HepG2 (cell line): ENCODE data around the gene NFE2L2. TPM values are rescaled to one million over a fixed set of nuclear protein-coding genes. Genes with fewer than 3 reads are reported as not detected.

Experiments
- CEBPZ ChIP-seq: IDR thresholded peaks from 2 replicates; pipeline ENCODE4 v1.6.1; 2012; ENCODE audit warnings: low read length, improper control_type of control experiment
- CSRNP2 ChIP-seq: sonication (generic); formaldehyde crosslinking; conservative IDR thresholded peaks from 2 replicates; pipeline ENCODE4 v1.8.0; 2022; ENCODE audit warnings: low read depth, missing genetic modification reagents
- FOXO4 ChIP-seq: sonication (generic); formaldehyde crosslinking; conservative IDR thresholded peaks from 2 replicates; pipeline ENCODE4 v1.8.1; 2023; ENCODE audit warnings: missing genetic modification reagents
- IRF2 ChIP-seq: IDR thresholded peaks from 2 replicates; pipeline ENCODE4 v1.6.1; 2018; ENCODE audit warnings: missing genetic modification reagents, missing compliant biosample characterization
- KAT8 ChIP-seq: IDR thresholded peaks from 2 replicates; pipeline ENCODE4 v1.6.1; 2016; ENCODE audit warnings: missing genetic modification reagents, missing compliant biosample characterization
- MBNL3 ChIP-seq: fragments of 250-450 bp; sonication (Bioruptor Pico); conservative IDR thresholded peaks from 2 replicates; pipeline ENCODE4 v1.8.0; 2022; ENCODE audit warnings: mild to moderate bottlenecking, inconsistent platforms
- NFYB ChIP-seq: sonication (generic); formaldehyde crosslinking; IDR thresholded peaks from 2 replicates; pipeline ENCODE4 v1.4.0; 2020; ENCODE audit warnings: missing genetic modification reagents
- PCBP2 ChIP-seq: fragments of 200-400 bp; formaldehyde crosslinking; optimal IDR thresholded peaks from 2 replicates; pipeline ENCODE3; 2018; ENCODE audit warnings: low read length, low read depth; ENCODE audit not compliant: poor library complexity, severe bottlenecking
- PRMT3 ChIP-seq: sonication (generic); formaldehyde crosslinking; IDR thresholded peaks from 2 replicates; pipeline ENCODE4 v1.8.1; 2022; ENCODE audit warnings: low read depth, mild to moderate bottlenecking, moderate library complexity, missing genetic modification reagents, borderline replicate concordance
- RFX1 ChIP-seq: fragments of 450-650 bp; IDR thresholded peaks from 2 replicates; pipeline ENCODE4 v1.6.1; 2017
- SP2 ChIP-seq: sonication (generic); formaldehyde crosslinking; IDR thresholded peaks from 2 replicates; pipeline ENCODE4 v1.5.1; 2020; ENCODE audit warnings: mild to moderate bottlenecking, missing genetic modification reagents
- SPEN ChIP-seq: sonication (generic); formaldehyde crosslinking; IDR thresholded peaks from 2 replicates; pipeline ENCODE4 v1.5.1; 2020; ENCODE audit warnings: low read depth, mild to moderate bottlenecking, missing genetic modification reagents
- SRSF9 ChIP-seq: fragments of 200-400 bp; formaldehyde crosslinking; IDR thresholded peaks from 2 replicates; pipeline ENCODE4 v1.6.1; 2018; ENCODE audit warnings: borderline replicate concordance, mild to moderate bottlenecking, low read depth, low read length; ENCODE audit not compliant: insufficient read depth, poor library complexity, severe bottlenecking
- THAP8 ChIP-seq: sonication (generic); formaldehyde crosslinking; IDR thresholded peaks from 2 replicates; pipeline ENCODE4 v1.5.1; 2020; ENCODE audit warnings: missing genetic modification reagents, mild to moderate bottlenecking, borderline replicate concordance
- WIZ ChIP-seq: sonication (generic); formaldehyde crosslinking; IDR thresholded peaks from 2 replicates; pipeline ENCODE4 v1.5.1; 2020; ENCODE audit warnings: mild to moderate bottlenecking, missing genetic modification reagents
- ZFY ChIP-seq: sonication (generic); formaldehyde crosslinking; IDR thresholded peaks from 2 replicates; pipeline ENCODE4 v1.4.0; 2020; ENCODE audit warnings: missing genetic modification reagents
- ZNF24 ChIP-seq: fragments of 450-650 bp; IDR thresholded peaks from 2 replicates; pipeline ENCODE4 v1.6.1; 2017; ENCODE audit warnings: antibody characterized with exemption, mild to moderate bottlenecking
- ZNF710 ChIP-seq: sonication (generic); formaldehyde crosslinking; IDR thresholded peaks from 2 replicates; pipeline ENCODE4 v1.5.0; 2020; ENCODE audit warnings: mild to moderate bottlenecking, missing genetic modification reagents, borderline replicate concordance
- ZNF891 ChIP-seq: sonication (generic); formaldehyde crosslinking; IDR thresholded peaks from 2 replicates; pipeline ENCODE4 v1.5.0; 2020; ENCODE audit warnings: mild to moderate bottlenecking, missing genetic modification reagents
- polyA plus RNA-seq, 8 experiments: library from polyadenylated mRNA; depleted of rRNA in 3 of 8; stranded (reverse) in 7 of 8; unstranded in 1 of 8; fragments of >200 nt; fragmentation: Illumina TruSeq in 4 of 8; extraction: Trizol in 4 of 8; gene quantifications; 2 replicates each; pipeline versions ENCODE4 v1.2.1 to v1.2.3, GENCODE V29; 2011 to 2016; ENCODE audit warnings: low read depth in 4 of 8, missing spikeins in 1 of 8, mixed read lengths in 1 of 8; ENCODE audit not compliant: insufficient read depth in 1 of 8
- total RNA-seq, 5 experiments: library from RNA; depleted of rRNA; stranded (reverse); fragments of >200 nt; fragmentation: Illumina TruSeq; extraction: Trizol; gene quantifications; 2 replicates each; pipeline ENCODE4 v1.2.3, GENCODE V29; 2016; ENCODE audit warnings: low read depth in 1 of 5

Gene NFE2L2
- total and polyA plus RNA-seq, 2 of the 13 experiments (the other 11 are each of a cell fraction or from before 2014, with no cell fraction given): 84.6 to 215 TPM

GRCh38 chr2:177188482-177189469 is 75.8 kb downstream of the NFE2L2 start (continued):
- TF ChIP-seq PCBP2 (no peak), ZFY (CRISPR knock-in tag) (peak; percentile 77), SPEN (peak; percentile 26; the same call in 1 of the 2 replicates), ZNF710 (CRISPR knock-in tag) (no peak), ZNF24 (no peak), ZNF891 (no peak), NFYB (CRISPR knock-in tag) (peak; percentile 8; the same call in 1 of the 2 replicates), THAP8 (no peak), CSRNP2 (no peak), SRSF9 (no peak), WIZ (CRISPR knock-in tag) (peak; percentile 68; the same call in 1 of the 2 replicates), KAT8 (CRISPR knock-in tag) (peak; percentile 75), PRMT3 (CRISPR knock-in tag) (no peak), SP2 (no peak), CEBPZ (no peak), IRF2 (CRISPR knock-in tag) (peak; percentile 74), MBNL3 (CRISPR knock-in tag) (no peak), RFX1 (no peak), FOXO4 (CRISPR knock-in tag) (no peak)
